PC-3 (cell line): ENCODE results near the gene SH3GL3.

ENCODE experiments used
- EZH2 ChIP-seq: fragments of 300-600 bp; sonication (generic); IDR thresholded peaks from one replicate; pipeline ENCODE4 v1.6.1; 2017; ENCODE audit warnings: antibody characterized with exemption, mild to moderate bottlenecking, low read length; ENCODE audit not compliant: unreplicated experiment
- EZH2phosphoT487 ChIP-seq: fragments of 300-600 bp; sonication (generic); IDR thresholded peaks from 2 replicates; pipeline ENCODE4 v1.6.1; 2018; ENCODE audit warnings: mild to moderate bottlenecking, antibody characterized with exemption, low read length, borderline replicate concordance
- TF ChIP-seq, protein P1 (sequence below): fragments of 300-600 bp; sonication (generic); conservative IDR thresholded peaks from 2 replicates; pipeline ENCODE4 v1.5.1; 2017; ENCODE audit warnings: antibody characterized with exemption, low read depth, mild to moderate bottlenecking, low read length

DNA sequence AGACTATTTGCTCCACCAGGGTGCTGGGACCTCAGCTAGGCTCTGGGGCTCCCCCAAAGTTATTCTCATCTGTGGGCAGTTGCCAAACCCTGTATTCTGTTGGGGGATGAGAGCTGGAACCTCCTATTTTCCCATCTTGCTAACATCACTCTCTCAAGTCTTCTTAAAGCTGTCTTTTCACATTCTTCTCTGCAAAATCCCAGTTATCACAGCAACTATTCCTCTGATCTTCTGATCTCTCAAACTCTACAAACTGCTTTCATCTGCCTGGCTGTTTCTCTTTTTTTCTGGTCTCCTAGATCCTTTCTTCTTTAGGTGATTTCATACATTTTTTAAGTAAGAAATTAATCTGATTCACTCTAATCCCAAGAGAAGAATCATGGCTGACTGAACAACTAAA lies 196.1 kb downstream of the SH3GL3 start:
- TF ChIP-seq, protein P1, sequence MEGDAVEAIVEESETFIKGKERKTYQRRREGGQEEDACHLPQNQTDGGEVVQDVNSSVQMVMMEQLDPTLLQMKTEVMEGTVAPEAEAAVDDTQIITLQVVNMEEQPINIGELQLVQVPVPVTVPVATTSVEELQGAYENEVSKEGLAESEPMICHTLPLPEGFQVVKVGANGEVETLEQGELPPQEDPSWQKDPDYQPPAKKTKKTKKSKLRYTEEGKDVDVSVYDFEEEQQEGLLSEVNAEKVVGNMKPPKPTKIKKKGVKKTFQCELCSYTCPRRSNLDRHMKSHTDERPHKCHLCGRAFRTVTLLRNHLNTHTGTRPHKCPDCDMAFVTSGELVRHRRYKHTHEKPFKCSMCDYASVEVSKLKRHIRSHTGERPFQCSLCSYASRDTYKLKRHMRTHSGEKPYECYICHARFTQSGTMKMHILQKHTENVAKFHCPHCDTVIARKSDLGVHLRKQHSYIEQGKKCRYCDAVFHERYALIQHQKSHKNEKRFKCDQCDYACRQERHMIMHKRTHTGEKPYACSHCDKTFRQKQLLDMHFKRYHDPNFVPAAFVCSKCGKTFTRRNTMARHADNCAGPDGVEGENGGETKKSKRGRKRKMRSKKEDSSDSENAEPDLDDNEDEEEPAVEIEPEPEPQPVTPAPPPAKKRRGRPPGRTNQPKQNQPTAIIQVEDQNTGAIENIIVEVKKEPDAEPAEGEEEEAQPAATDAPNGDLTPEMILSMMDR = no peak
- TF ChIP-seq EZH2phosphoT487 (no peak), EZH2 (no peak)
